Astrocyte of the cerebellum (primary cell): Measurements from ENCODE around the gene ATAD1.

ENCODE experiments used
- DNase-seq: peaks from one replicate; pipeline ENCODE4 v3.0.0-alpha.2; 2011; ENCODE audit warnings: low read depth
- H3K4me3 ChIP-seq: 2 replicates; pipeline ENCODE4 v1.5.1; 2011; ENCODE audit warnings: mild to moderate bottlenecking, low read depth, low read length, moderate library complexity
- in situ Hi-C: cut with HindIII; loops from 2 replicates; pipeline ENCODE4 v1.10.0; 2017; ENCODE audit warnings: low sequenced_read_pairs
- TF ChIP-seq, protein P1 (sequence below): IDR thresholded peaks from 2 replicates; pipeline ENCODE4 v1.5.1; 2012; ENCODE audit warnings: low read length, low read depth, moderate library complexity, mild to moderate bottlenecking; ENCODE audit errors: missing control alignments

ATAD1 gene

GRCh38 chr10:87846023-87846422 is 28.0 kb upstream of the ATAD1 start:
- TF ChIP-seq, protein P1, sequence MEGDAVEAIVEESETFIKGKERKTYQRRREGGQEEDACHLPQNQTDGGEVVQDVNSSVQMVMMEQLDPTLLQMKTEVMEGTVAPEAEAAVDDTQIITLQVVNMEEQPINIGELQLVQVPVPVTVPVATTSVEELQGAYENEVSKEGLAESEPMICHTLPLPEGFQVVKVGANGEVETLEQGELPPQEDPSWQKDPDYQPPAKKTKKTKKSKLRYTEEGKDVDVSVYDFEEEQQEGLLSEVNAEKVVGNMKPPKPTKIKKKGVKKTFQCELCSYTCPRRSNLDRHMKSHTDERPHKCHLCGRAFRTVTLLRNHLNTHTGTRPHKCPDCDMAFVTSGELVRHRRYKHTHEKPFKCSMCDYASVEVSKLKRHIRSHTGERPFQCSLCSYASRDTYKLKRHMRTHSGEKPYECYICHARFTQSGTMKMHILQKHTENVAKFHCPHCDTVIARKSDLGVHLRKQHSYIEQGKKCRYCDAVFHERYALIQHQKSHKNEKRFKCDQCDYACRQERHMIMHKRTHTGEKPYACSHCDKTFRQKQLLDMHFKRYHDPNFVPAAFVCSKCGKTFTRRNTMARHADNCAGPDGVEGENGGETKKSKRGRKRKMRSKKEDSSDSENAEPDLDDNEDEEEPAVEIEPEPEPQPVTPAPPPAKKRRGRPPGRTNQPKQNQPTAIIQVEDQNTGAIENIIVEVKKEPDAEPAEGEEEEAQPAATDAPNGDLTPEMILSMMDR: no peak
- no peak overlapping the region for H3K4me3 ChIP-seq
- in situ Hi-C loops: no loop called here
- no peak for DNase-seq

GRCh38 chr10:87845624-87845998 is 27.6 kb upstream of the ATAD1 start:
- in situ Hi-C loops: no loop called here
- TF ChIP-seq, protein P1: no peak
- no peak overlapping the region for H3K4me3 ChIP-seq
- no peak for DNase-seq

GRCh38 chr10:87844837-87845623 is 27.0 kb upstream of the ATAD1 start:
- no peak for DNase-seq
- H3K4me3 ChIP-seq: no peak overlapping the region
- in situ Hi-C loops: no loop called here
- TF ChIP-seq, protein P1: no peak

DNA sequence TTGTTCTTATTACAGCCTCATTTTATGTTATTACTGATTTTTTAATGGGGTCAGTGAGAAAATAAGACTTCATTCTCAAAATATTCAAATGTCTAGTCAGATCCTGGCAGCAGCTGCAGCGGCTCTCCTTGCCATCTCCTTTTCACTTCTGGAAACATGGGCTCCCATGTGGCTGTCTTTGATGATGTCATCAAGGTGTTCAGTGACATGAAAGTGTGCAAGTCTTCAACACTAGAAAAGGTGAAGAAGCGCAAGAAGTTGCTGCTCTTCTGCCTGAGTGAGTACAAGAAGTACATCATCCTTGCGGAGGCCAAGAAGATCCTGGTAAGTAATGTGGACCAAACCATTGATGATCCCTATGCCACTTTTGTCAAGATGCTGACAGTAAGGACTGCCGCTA is 25.7 kb upstream of the ATAD1 start:
- no peak overlapping the region for H3K4me3 ChIP-seq
- in situ Hi-C loops: no loop called here
- TF ChIP-seq, protein P1: no peak

GRCh38 chr10:87842776-87843497 is 24.9 kb upstream of the ATAD1 start:
- no peak overlapping the region for H3K4me3 ChIP-seq
- in situ Hi-C loops: no loop called here
- no peak for DNase-seq
- TF ChIP-seq, protein P1: no peak

More for the DNA sequence above, 25.7 kb upstream of the ATAD1 start:
- DNase-seq: no peak

- H3K4me3 ChIP-seq: no peak overlapping the region
- in situ Hi-C loops: no loop called here
- DNase-seq: no peak
- TF ChIP-seq, protein P1: no peak
These were observed 24.2 kb upstream of the ATAD1 start for GRCh38 chr10:87842220-87842641.
